Measurements from ENCODE around the gene PRELID1.
"Not testable (repeated sequence)": the region's sequence is repeated elsewhere in the genome, so short reads cannot be mapped to it uniquely, and the experiment has no call there.

The PRELID1 gene

GRCh38 chr5:177303121-177303924 lies at the start of gene PRELID1, which contains the start of gene RAB24:
Gene PRELID1, plus strand, starts transcription at chr5:177303799. Its CDS starts 187 bp downstream, at chr5:177303986.
Gene RAB24, minus strand, starts transcription at chr5:177303719. Its CDS starts 431 bp downstream, at chr5:177303288.
- peak; percentile 81 for DNase-seq (ENCODE audit: low read depth)

- DNase-seq (ENCODE audit: low read depth), result no peak
Observed at GRCh38 chr5:177256296-177256695, 47.3 kb upstream of the PRELID1 start.

- not testable (repeated sequence) for DNase-seq (ENCODE audit: low read depth)
Observed at GRCh38 chr5:177258711-177259110, 44.9 kb upstream of the PRELID1 start.

- no peak for DNase-seq (ENCODE audit: low read depth)
Observed at GRCh38 chr5:177260961-177261360, 42.6 kb upstream of the PRELID1 start.

- DNase-seq (ENCODE audit: low read depth), result no peak
Observed at GRCh38 chr5:177261510-177261909, 42.1 kb upstream of the PRELID1 start.

GRCh38 chr5:177264178-177264577 lies 39.4 kb upstream of the PRELID1 start:
- DNase-seq (ENCODE audit: low read depth), result no peak

- DNase-seq (ENCODE audit: low read depth), result no peak
Observed at GRCh38 chr5:177265395-177265794, 38.2 kb upstream of the PRELID1 start.

- no peak for DNase-seq (ENCODE audit: low read depth)
Observed at GRCh38 chr5:177269232-177269895, 34.2 kb upstream of the PRELID1 start.

- no peak for DNase-seq (ENCODE audit: low read depth)
Observed at GRCh38 chr5:177269976-177270375, 33.6 kb upstream of the PRELID1 start.

GRCh38 chr5:177270653-177271052 lies 32.9 kb upstream of the PRELID1 start:
- DNase-seq (ENCODE audit: low read depth), result no peak

- DNase-seq (ENCODE audit: low read depth), result no peak
Observed at GRCh38 chr5:177271113-177271512, 32.5 kb upstream of the PRELID1 start.

- no peak for DNase-seq (ENCODE audit: low read depth)
Observed at GRCh38 chr5:177275883-177276282, 27.7 kb upstream of the PRELID1 start.

GRCh38 chr5:177276886-177277285 lies 26.7 kb upstream of the PRELID1 start:
- DNase-seq (ENCODE audit: low read depth), result no peak

GRCh38 chr5:177288191-177288590 lies 15.4 kb upstream of the PRELID1 start:
- DNase-seq (ENCODE audit: low read depth), result no peak

GRCh38 chr5:177290816-177291596 lies 12.6 kb upstream of the PRELID1 start:
- DNase-seq (ENCODE audit: low read depth), result no peak

- DNase-seq (ENCODE audit: low read depth), result no peak
Observed at GRCh38 chr5:177291735-177292134, 11.9 kb upstream of the PRELID1 start.

GRCh38 chr5:177293819-177294581 lies 9.6 kb upstream of the PRELID1 start:
- no peak for DNase-seq (ENCODE audit: low read depth)

- DNase-seq (ENCODE audit: low read depth), result no peak
Observed at GRCh38 chr5:177294632-177295031, 9.0 kb upstream of the PRELID1 start.

- DNase-seq (ENCODE audit: low read depth), result no peak
Observed at GRCh38 chr5:177295924-177296323, 7.7 kb upstream of the PRELID1 start.

- DNase-seq (ENCODE audit: low read depth), result no peak
Observed at GRCh38 chr5:177296581-177296980, 7.0 kb upstream of the PRELID1 start.

GRCh38 chr5:177297922-177298321 lies 5.7 kb upstream of the PRELID1 start:
- DNase-seq (ENCODE audit: low read depth), result no peak

- DNase-seq (ENCODE audit: low read depth), result no peak
Observed at GRCh38 chr5:177299697-177300096, 3.9 kb upstream of the PRELID1 start.

Data from stimulated activated CD8-positive, alpha-beta memory T cell treated with anti-CD3 and anti-CD28 coated beads, Interleukin-15, amount 100 ng/mL, for 1 hour (primary cell).